Nephron progenitor cell (in vitro differentiated cells): ENCODE results near the gene DLX2.

ENCODE experiments used
- DNase-seq: peaks from one replicate; pipeline ENCODE4 v3.0.0; 2021
- H3K27ac Mint-ChIP-seq: 2 replicates; pipeline ENCODE4 v1.8.0; 2021; ENCODE audit warnings: mild to moderate bottlenecking, moderate library complexity, mixed read lengths
- H3K27me3 Mint-ChIP-seq: 2 replicates; pipeline ENCODE4 v1.8.0; 2021; ENCODE audit warnings: mild to moderate bottlenecking, low read depth, mixed read lengths; ENCODE audit not compliant: poor library complexity
- H3K36me3 Mint-ChIP-seq: 2 replicates; pipeline ENCODE4 v1.8.0; 2021; ENCODE audit warnings: low read depth, mixed read lengths
- H3K4me1 Mint-ChIP-seq: 2 replicates; pipeline ENCODE4 v1.8.0; 2021; ENCODE audit warnings: mixed read lengths
- H3K4me3 Mint-ChIP-seq: 2 replicates; pipeline ENCODE4 v1.8.0; 2021; ENCODE audit warnings: mild to moderate bottlenecking, moderate library complexity, mixed read lengths
- H3K9me3 Mint-ChIP-seq: 2 replicates; pipeline ENCODE4 v1.8.0; 2021; ENCODE audit warnings: mild to moderate bottlenecking, moderate library complexity, mixed read lengths
- TF ChIP-seq, protein P1 (sequence below): fragments of 200-600 bp; sonication (generic); IDR thresholded peaks from 2 replicates; pipeline ENCODE4 v1.5.0; 2021; ENCODE audit warnings: antibody characterized with exemption

The DLX2 gene

GRCh38 chr2:172095905-172096625 is 6.6 kb downstream of the DLX2 start:
- Mint-ChIP-seq H3K36me3 (no peaks in the 10 kb centered on the region), H3K4me3 (peak overlapping the region; percentile 83), H3K4me1 (peaks cover 57% of the 10 kb centered on the region), H3K27me3 (peaks cover 97% of the 10 kb centered on the region), H3K27ac (no peak overlapping the region), H3K9me3 (no peaks in the 10 kb centered on the region)
- TF ChIP-seq, protein P1, sequence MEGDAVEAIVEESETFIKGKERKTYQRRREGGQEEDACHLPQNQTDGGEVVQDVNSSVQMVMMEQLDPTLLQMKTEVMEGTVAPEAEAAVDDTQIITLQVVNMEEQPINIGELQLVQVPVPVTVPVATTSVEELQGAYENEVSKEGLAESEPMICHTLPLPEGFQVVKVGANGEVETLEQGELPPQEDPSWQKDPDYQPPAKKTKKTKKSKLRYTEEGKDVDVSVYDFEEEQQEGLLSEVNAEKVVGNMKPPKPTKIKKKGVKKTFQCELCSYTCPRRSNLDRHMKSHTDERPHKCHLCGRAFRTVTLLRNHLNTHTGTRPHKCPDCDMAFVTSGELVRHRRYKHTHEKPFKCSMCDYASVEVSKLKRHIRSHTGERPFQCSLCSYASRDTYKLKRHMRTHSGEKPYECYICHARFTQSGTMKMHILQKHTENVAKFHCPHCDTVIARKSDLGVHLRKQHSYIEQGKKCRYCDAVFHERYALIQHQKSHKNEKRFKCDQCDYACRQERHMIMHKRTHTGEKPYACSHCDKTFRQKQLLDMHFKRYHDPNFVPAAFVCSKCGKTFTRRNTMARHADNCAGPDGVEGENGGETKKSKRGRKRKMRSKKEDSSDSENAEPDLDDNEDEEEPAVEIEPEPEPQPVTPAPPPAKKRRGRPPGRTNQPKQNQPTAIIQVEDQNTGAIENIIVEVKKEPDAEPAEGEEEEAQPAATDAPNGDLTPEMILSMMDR = peak; percentile 14
- DNase-seq = no peak

DNA sequence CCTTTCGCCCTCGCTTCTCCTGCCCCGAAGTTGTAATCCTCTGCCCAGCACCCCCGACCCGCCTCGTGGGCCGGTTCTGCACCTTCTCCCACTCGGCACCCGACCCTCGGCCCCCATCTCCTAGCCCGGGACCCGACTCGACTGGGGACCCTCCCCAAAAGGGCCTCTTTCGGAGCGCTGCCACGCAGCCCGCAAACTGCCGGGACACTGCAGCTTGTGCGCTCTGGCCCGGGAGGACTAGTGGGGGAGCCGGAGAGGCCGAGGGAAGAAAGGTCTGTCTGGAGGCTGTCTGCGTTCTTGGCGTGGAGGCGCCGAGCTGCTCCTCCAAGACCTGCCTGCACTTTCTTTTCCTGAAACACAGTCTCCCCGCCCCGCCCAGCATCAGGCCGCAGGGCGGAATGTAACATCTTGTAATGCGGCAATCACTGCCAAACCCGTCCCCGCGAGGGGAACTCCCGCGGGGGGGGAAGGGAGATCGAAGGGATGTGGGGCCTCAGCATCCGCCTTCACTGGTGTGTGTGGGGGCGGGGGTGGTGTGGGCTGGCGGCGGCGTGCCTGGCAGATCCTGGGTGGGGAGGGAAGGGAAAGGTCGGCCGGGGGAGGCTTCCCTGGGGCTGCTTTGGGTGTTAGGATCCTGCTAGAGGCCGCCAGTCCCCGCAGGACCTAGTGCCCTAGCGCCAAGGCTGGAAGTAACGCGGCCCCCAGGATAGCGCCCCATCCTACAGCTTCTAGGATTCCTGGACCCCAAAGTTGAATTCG is 7.4 kb downstream of the DLX2 start:
- H3K36me3 Mint-ChIP-seq = no peaks in the 10 kb centered on the region
- no peak overlapping the region for H3K27ac Mint-ChIP-seq
- peaks cover 53% of the 10 kb centered on the region for H3K4me1 Mint-ChIP-seq
- DNase-seq = no peak
- peaks cover 98% of the 10 kb centered on the region for H3K27me3 Mint-ChIP-seq
- no peaks in the 10 kb centered on the region for H3K9me3 Mint-ChIP-seq
- H3K4me3 Mint-ChIP-seq = peak overlapping the region; percentile 79
- TF ChIP-seq, protein P1 = no peak

- TF ChIP-seq, protein P1 = no peak
- H3K9me3 Mint-ChIP-seq = no peaks in the 10 kb centered on the region
- H3K27ac Mint-ChIP-seq = no peak overlapping the region
- H3K36me3 Mint-ChIP-seq = no peaks in the 10 kb centered on the region
- H3K4me3 Mint-ChIP-seq = peak overlapping the region; percentile 79
- DNase-seq = no peak
- peaks cover 48% of the 10 kb centered on the region for H3K4me1 Mint-ChIP-seq
- peaks cover 98% of the 10 kb centered on the region for H3K27me3 Mint-ChIP-seq
Measured at GRCh38 chr2:172094294-172095145, 8.2 kb downstream of the DLX2 start.

- H3K27me3 Mint-ChIP-seq = peaks cover 99% of the 10 kb centered on the region
- H3K36me3 Mint-ChIP-seq = no peaks in the 10 kb centered on the region
- H3K4me1 Mint-ChIP-seq = peaks cover 45% of the 10 kb centered on the region
- no peak overlapping the region for H3K27ac Mint-ChIP-seq
- no peaks in the 10 kb centered on the region for H3K9me3 Mint-ChIP-seq
- TF ChIP-seq, protein P1 = no peak
- H3K4me3 Mint-ChIP-seq = peak overlapping the region; percentile 68
- DNase-seq = no peak
Measured at GRCh38 chr2:172093416-172094293, 9.0 kb downstream of the DLX2 start.

- H3K4me1 Mint-ChIP-seq = peaks cover 47% of the 10 kb centered on the region
- H3K36me3 Mint-ChIP-seq = no peaks in the 10 kb centered on the region
- TF ChIP-seq, protein P1 = no peak
- no peaks in the 10 kb centered on the region for H3K9me3 Mint-ChIP-seq
- H3K27me3 Mint-ChIP-seq = peaks cover 100% of the 10 kb centered on the region
- peak overlapping the region; percentile 24 for H3K4me3 Mint-ChIP-seq
- no peak overlapping the region for H3K27ac Mint-ChIP-seq
- no peak for DNase-seq
Measured at GRCh38 chr2:172092716-172093415, 9.8 kb downstream of the DLX2 start.
